Stimulated activated CD8-positive, alpha-beta memory T cell treated with anti-CD3 and anti-CD28 coated beads, Interleukin-15, amount 100 ng/mL, for 4 hours (primary cell): ENCODE measurements around the gene GGT5.
"Not testable (repeated sequence)": the region's sequence is repeated elsewhere in the genome, so short reads cannot be mapped to it uniquely, and the experiment has no call there.

Source experiments
- DNase-seq, 2 donors: peaks; one replicate each; pipeline ENCODE4 v3.0.0-alpha.2; 2020; ENCODE audit warnings: low read depth in 2 of 2

GGT5 gene

GRCh38 chr22:24183321-24184031 is 61.4 kb downstream of the GGT5 start:
- no peak for DNase-seq

GRCh38 chr22:24182900-24183246 is 62.0 kb downstream of the GGT5 start:
- not testable (repeated sequence) for DNase-seq

- DNase-seq: no peak
Measured at GRCh38 chr22:24181996-24182899, 62.6 kb downstream of the GGT5 start.

- no peak for DNase-seq
Measured at GRCh38 chr22:24181088-24181995, 63.5 kb downstream of the GGT5 start, which contains the start of gene SUSD2. TSS of gene SUSD2 (plus strand) at chr22:24181487. CDS start at chr22:24181520, 33 bp downstream.

- DNase-seq: no peak
Measured at GRCh38 chr22:24180316-24181087, 64.4 kb downstream of the GGT5 start.

- DNase-seq: no peak
Measured at GRCh38 chr22:24179478-24180210, 65.2 kb downstream of the GGT5 start.

GRCh38 chr22:24178502-24179440 is 66.1 kb downstream of the GGT5 start:
- DNase-seq: no peak

- DNase-seq: no peak
Measured at GRCh38 chr22:24178021-24178431, 66.9 kb downstream of the GGT5 start.

GRCh38 chr22:24177456-24177855 is 67.4 kb downstream of the GGT5 start:
- no peak for DNase-seq

- DNase-seq: no peak
Measured at GRCh38 chr22:24177045-24177444, 67.8 kb downstream of the GGT5 start.

- DNase-seq: no peak
Measured at GRCh38 chr22:24176630-24177029, 68.3 kb downstream of the GGT5 start.

- no peak for DNase-seq
Measured at GRCh38 chr22:24176040-24176439, 68.8 kb downstream of the GGT5 start.

- peak in 1 of 2 donors; percentile 38 for DNase-seq
Measured at GRCh38 chr22:24175160-24175808, 69.6 kb downstream of the GGT5 start.

- DNase-seq: no peak
Measured at GRCh38 chr22:24171822-24172221, 73.1 kb downstream of the GGT5 start.

GRCh38 chr22:24170632-24171031 is 74.2 kb downstream of the GGT5 start:
- no peak for DNase-seq

GRCh38 chr22:24170188-24170587 is 74.7 kb downstream of the GGT5 start:
- no peak for DNase-seq
